NCI-H1694 treated with DMSO at 0.1 percent for 48 hours (cell line): Measurements from ENCODE around the gene MPP2.
"Not testable (repeated sequence)": the region's sequence is repeated elsewhere in the genome, so short reads cannot be mapped to it uniquely, and the experiment has no call there.

Experiments
- DNase-seq: peaks from one replicate; lab custom pipeline; 2025; lab: John Stamatoyannopoulos, UW

The MPP2 gene

DNA sequence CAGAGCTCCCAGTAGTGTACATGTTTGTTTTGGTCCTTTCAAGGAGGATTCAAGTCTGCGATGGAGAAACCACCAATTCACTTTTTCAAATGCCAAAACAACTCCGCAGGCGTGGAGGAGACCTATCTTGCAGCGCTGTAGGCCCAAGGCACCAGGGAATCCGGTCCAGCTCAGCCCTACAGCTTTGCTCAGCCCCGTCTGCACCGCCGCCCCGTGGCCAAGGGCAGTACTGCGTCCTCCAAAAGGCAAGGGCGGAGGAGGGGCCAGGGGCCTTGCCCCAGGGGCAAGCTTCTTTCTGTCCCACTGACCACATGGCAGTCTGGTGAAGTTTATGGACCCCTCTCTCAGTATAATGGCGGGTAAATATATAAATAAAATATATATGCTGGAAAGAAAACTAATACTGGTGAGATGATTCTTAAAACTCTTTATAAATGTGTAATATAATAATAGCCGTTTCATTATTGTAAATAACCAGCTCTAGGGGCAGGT lies 61.1 kb downstream of the MPP2 start:
- DNase-seq: peak; percentile 34

DNA sequence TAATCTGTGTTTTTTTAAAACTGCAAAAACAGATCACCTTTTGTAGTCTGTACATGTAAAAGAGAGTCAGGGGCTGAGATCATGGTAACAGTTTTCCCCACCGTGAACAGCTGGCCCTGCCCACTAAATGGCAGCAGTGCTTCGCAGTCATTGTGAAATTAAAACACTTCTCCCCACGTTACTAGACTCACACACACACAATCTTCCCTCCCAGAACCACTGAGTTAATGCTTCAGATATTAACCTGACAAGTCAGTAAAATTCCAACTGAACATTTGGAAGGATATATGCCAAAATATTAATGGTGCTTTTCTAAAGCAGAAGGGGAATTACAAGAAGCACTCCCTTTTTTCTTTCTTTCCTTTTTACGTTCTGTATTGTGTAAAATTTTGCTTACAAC lies 61.6 kb downstream of the MPP2 start:
- no peak for DNase-seq

GRCh38 chr17:43844241-43844640 lies 63.1 kb downstream of the MPP2 start:
- DNase-seq: no peak

GRCh38 chr17:43842975-43843325 lies 64.4 kb downstream of the MPP2 start:
- no peak for DNase-seq

GRCh38 chr17:43842091-43842974 lies 65.0 kb downstream of the MPP2 start:
- DNase-seq: not testable (repeated sequence)

- no peak for DNase-seq
These were observed 66.1 kb downstream of the MPP2 start for GRCh38 chr17:43841282-43841681.

DNA sequence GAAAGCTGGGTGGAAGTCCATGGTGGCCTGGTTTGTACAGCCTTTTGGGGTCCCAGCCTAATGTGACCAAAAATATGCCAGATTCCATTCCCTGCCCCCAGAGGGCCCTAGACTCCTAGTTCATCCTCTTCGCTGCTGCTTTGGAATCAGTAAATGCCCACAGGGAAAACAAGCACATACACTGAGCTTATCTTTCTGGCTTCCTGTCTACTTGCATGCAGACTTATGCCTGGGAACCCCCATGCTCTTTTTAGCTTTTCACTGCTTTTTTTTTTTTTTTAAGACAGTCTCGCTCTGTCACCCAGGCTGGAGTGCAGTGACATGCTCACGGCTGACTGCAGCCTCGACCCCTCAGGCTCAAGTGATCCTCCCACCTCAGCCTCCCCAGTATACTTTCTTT lies 66.5 kb downstream of the MPP2 start:
- peak; percentile 28 for DNase-seq

GRCh38 chr17:43839670-43840108 lies 67.6 kb downstream of the MPP2 start:
- DNase-seq: peak; percentile 50

GRCh38 chr17:43834106-43834505 lies 73.2 kb downstream of the MPP2 start:
- no peak for DNase-seq

DNA sequence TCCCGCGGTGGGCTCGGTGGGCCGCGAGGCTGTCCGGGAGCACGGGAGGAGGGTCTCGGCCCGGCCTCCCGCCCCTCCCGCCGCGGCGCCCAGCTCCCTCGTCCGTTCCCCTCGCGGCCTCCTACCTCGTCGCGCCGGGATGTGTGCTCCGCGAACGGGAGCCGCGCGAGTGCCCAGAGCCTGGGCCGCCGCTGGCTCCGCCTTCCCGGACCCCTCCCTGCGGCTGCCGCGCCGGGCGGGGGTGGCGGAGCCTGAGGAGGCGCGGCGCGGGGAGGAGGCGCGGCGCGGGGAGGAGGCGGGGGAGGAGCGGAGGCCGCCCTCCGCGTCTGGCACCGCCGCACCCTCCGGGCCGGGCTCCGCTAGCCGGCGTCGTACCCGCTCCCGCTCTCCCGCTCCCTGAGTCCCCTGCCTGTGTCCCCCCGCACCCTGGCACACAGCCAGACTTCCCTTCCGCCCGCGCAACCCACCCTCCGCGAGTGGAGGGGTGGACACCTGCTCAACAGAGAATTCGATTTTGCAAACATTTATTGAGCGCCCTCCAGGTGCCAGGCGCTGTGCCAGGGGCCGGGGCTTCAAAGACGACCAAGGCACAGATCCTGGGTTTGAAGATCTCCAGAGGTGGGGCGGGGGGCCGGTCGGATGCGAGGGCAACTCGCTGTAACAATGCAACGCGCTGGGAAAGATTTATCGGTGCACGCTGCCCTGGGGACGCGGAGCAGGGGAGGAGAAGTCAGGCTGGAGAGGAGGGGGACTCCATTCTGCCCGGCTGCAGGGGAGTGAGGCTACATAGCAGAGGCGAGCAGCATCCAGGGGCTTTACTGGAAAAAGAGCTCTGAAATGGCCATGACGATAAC lies 74.1 kb downstream of the MPP2 start, which contains the start of gene MPP3:
TSS of gene MPP3 (minus strand) at position 171 of the 854 bp plus-strand sequence. CDS start 1,240 bp downstream, outside the sequence.
- peak; percentile 33 for DNase-seq

- no peak for DNase-seq
These were observed 75.0 kb downstream of the MPP2 start for GRCh38 chr17:43832168-43832975.

DNA sequence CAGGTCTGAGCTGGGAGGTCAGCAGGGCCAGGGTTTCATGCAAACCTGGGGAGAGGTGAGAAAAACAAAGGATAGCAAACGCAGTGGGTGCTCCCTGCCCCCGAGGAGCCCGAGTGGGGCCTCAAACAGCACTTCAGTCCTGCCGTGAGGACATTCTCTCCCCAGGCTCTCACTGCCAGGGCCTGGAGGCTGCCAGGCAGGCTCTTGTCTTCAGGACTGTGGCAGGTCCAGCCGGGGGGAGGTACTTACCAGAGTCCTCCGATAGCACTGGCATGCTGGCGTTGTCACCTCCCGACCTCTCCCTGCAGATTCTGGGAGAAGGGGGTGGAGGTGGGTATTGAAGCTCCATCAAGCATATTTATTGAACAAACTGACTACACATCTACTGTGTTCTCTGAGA lies 75.7 kb downstream of the MPP2 start:
- no peak for DNase-seq

GRCh38 chr17:43830510-43831140 lies 76.7 kb downstream of the MPP2 start:
- no peak for DNase-seq

GRCh38 chr17:43829738-43830137 lies 77.6 kb downstream of the MPP2 start:
- no peak for DNase-seq

DNA sequence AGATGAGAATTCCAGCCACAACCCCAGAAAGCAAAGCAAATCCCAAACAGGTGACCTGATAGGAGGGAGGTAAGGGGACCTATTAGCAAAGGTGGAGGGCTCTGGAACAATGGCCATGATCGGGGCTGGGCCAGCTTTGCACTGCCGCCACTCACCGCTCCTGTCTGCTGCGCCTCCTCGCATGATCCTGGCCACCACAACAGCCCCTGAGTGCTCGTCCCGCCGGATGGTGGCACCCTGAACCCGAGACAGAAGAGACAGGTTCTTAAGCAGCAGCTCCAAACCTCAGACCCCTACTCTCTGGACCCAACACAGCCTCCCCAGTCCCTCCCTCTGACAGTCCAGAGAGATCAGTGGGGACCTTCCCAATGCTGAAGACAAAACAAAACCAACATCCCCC lies 79.7 kb downstream of the MPP2 start:
- DNase-seq: no peak

DNA sequence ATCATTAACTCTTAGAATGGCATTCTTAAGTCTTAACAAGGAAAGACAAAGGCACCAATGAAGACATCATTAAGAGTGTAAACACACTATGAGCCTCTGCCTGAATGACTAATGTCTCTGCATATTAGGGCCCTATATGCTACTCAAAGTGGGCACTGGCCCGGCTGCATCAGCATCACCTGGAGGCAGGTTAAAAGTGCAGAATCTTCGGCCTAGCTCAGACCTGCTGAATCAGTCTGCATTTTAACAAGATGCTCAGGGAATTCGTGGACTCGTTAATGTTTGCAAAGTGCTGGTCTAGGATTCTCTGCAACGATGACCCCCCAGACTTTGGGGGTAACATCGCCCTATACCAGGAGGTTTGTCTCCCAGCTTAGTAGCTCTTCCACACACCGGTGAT lies 81.1 kb downstream of the MPP2 start:
- no peak for DNase-seq

GRCh38 chr17:43825567-43825966 lies 81.8 kb downstream of the MPP2 start:
- DNase-seq: no peak
